Cardiac fibroblast (primary cell): ENCODE measurements around the gene KYNU.
"Not testable (repeated sequence)": the region's sequence is repeated elsewhere in the genome, so short reads cannot be mapped to it uniquely, and the experiment has no call there.

ENCODE experiments used
- DNase-seq, 2 donors: peaks; one replicate each; pipeline versions ENCODE4 v3.0.0 to v3.0.0-alpha.2; 2010; ENCODE audit warnings: low read depth in 2 of 2
- H3K4me3 ChIP-seq, 2 donors: replicated peaks in 1 of 2; 1 replicate in 1 of 2; 2 replicates in 1 of 2; pipeline ENCODE4 v1.5.1; 2011; ENCODE audit warnings: low read depth in 2 of 2, low read length in 2 of 2, mild to moderate bottlenecking in 2 of 2, moderate library complexity in 1 of 2
- TF ChIP-seq, protein P1 (sequence below): IDR thresholded peaks from one replicate; pipeline ENCODE4 v1.5.1; 2011; ENCODE audit warnings: low read depth, mild to moderate bottlenecking, low read length, inconsistent platforms

KYNU gene

DNA sequence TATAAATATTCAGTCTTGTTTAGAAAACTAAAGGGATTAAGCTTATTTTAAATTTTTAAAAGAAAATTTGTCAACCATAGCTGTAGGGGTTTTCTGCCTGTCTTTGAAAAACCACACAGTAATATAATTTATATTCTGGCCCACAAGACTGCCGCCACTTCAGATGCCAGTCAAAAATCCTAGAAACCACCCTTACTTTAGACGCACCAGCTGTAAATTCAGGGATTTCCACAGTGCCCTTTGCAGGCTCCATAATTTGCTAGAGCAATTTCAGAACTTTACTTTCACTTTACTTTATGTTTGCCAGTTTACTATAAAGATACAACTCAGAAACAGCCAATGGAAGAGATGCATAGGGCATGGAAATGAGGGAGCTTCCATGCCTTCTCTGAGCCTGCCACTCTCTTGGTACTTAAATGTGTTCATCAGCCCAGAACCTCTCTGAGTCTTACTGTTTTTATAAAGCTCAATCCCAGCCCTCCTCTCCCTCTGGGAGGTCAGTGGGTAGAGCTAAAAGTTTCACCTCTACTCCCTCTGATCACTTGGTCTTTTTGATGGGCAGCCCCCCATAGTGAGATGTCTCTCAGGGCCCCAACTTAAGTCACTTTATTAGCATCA is 63.3 kb downstream of the KYNU start:
- no peak for DNase-seq
- TF ChIP-seq, protein P1, sequence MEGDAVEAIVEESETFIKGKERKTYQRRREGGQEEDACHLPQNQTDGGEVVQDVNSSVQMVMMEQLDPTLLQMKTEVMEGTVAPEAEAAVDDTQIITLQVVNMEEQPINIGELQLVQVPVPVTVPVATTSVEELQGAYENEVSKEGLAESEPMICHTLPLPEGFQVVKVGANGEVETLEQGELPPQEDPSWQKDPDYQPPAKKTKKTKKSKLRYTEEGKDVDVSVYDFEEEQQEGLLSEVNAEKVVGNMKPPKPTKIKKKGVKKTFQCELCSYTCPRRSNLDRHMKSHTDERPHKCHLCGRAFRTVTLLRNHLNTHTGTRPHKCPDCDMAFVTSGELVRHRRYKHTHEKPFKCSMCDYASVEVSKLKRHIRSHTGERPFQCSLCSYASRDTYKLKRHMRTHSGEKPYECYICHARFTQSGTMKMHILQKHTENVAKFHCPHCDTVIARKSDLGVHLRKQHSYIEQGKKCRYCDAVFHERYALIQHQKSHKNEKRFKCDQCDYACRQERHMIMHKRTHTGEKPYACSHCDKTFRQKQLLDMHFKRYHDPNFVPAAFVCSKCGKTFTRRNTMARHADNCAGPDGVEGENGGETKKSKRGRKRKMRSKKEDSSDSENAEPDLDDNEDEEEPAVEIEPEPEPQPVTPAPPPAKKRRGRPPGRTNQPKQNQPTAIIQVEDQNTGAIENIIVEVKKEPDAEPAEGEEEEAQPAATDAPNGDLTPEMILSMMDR, result no peak
- no peak overlapping the region for H3K4me3 ChIP-seq

DNA sequence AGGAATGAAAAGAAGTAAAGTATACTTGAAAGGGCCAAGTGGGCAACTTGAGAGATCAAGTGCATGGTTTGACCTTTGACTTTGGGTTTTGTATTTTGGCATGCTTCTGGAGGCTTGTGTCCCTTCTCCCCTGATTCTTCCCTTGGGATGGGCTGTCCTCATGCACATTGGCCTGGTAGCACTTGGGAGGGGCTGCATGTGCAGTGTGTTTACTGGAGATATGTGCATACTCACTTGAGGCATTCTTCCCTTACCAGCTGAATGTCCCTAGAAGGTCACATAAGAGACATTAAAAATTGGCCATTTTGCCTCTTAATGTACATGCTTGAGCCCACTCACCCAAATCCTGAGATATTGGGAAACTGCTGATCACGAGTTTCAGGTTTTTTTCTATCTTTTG is 65.2 kb downstream of the KYNU start:
- TF ChIP-seq, protein P1, result no peak
- H3K4me3 ChIP-seq, result no peak overlapping the region
- no peak for DNase-seq

DNA sequence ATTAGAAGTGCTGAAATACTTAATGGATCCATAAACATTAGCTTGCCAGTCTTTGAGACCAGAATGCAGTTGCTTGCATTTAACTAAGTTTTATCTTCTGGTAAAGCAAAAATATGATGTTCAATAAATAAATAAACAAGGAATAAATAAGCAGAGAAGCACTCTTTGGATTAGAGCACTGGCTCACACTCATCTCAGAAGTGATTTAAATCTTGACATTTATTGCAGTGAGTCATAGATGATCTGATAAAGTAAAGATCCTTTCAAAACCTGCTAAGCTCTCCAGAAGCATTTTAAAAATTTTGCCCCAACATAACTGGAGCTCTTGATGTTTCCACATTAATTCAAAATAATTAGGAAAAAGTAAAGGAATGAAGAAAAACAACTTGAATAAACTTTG is 66.8 kb downstream of the KYNU start:
- TF ChIP-seq, protein P1, result no peak
- no peak overlapping the region for H3K4me3 ChIP-seq
- DNase-seq, result peak in 1 of 2 donors; percentile 7

DNA sequence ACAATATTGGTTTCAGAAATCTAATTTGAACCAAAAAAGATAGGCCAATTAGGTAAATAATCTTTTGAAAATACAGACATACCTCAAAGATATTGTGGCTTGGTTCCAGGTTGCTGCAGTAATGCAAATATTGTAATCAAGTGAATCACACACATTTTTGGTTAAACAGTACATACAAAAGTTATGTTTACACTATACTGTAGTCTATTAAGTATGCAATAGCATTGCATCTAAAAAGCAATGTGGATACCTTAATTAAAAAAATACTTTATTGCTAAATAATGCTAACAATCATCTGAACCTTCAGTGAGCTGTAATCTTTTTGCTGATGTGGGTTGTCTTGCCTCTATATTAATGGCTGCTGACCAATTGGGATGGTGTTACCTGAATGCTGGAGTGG is 67.3 kb downstream of the KYNU start:
- H3K4me3 ChIP-seq, result no peak overlapping the region
- TF ChIP-seq, protein P1, result no peak
- peak in 1 of 2 donors; percentile 33 for DNase-seq

DNA sequence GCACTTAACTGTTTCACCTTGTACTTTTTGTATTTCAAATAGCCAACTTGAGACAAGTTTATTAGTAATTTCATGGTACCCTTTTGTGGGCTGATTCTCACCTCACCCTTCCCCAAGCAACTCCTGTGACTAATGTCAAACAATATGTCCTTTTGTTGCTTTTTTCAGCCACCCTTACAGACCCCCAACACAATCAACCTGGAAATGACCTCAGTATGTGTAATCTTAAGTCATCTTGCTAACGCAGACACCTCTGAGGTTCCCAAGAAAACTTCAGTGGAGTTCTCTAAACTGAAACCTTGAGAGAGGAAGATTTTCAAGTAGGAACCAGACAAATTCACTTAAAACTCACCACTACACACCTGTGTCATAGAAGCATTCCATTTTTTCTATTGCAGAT is 69.5 kb downstream of the KYNU start:
- no peak overlapping the region for H3K4me3 ChIP-seq
- peak in 1 of 2 donors; percentile 18 for DNase-seq
- TF ChIP-seq, protein P1, result no peak

DNA sequence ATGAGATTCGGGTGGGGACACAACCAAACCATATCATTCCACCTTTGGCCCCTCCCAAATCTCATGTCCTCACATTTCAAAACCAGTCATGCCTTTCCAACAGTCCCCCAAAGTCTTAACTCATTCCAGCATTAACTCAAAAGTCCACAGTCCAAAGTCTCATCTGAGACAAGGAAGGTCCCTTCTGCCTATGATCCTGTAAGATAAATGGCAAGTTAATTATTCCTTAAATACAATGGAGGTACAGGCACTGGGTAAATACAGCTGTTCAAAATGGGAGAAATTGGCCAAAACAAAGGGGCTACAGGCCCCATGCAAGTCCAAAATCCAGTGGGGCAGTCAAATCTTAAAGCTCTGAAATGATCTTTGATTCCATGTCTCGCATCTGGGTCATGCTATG is 71.3 kb downstream of the KYNU start:
- DNase-seq, H3K4me3 ChIP-seq: not testable (repeated sequence)

DNA sequence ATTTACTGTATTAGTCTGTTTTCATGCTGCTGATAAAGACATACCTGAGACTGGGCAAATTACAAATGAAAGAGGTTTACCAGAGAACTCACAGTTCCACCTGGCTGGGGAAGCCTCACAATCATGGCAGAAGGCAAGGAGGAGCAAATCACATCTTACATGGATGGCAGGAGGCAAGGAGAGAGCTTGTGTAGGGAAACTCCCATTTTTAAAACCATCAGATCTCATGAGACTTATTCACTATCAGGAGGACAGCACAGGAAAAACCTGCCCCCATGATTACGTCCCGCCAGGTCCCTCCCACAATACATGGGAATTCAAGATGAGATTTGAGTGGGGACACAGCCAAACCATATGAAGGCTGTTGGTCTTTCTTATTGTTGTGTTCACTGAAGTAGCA is 72.9 kb downstream of the KYNU start:
- DNase-seq, H3K4me3 ChIP-seq: not testable (repeated sequence)
